ENCODE data around the gene OSCP1. TPM values are rescaled to one million over a fixed set of nuclear protein-coding genes. Genes with fewer than 3 reads are reported as not detected.

The OSCP1 gene
- total RNA-seq, 1 experiment from 2014 or later, result 3.2 TPM

- no peak overlapping the region for H3K14ac ChIP-seq (ENCODE audit: insufficient read depth, low read length)
Observed at GRCh38 chr1:36453051-36453450, 2.8 kb upstream of the OSCP1 start.

More at GRCh38 chr1:36453051-36453450, 2.8 kb upstream of the OSCP1 start:
- Histone ChIP-seq H3K4me1 (ENCODE audit: insufficient read depth, low read length) (no peaks in the 10 kb centered on the region), H3K79me1 (ENCODE audit: insufficient read depth, low read depth, low read length, poor library complexity, severe bottlenecking) (no peaks in the 10 kb centered on the region), H4K5ac (ENCODE audit: insufficient read length, low read depth, low read length) (no peak overlapping the region), H3K9me3 (ENCODE audit: control insufficient read depth, low read depth, low read length) (no peaks in the 10 kb centered on the region), H3K4me2 (ENCODE audit: insufficient read depth, insufficient read length, low read length) (no peak overlapping the region), H2AFZ (ENCODE audit: low read length) (no peak overlapping the region), H2AK5ac (ENCODE audit: insufficient read length, low read length) (no peak overlapping the region), H3K23me2 (ENCODE audit: insufficient read length, low read depth, low read length, poor library complexity, severe bottlenecking) (peaks cover 9% of the 10 kb centered on the region), H2BK15ac (ENCODE audit: low read depth, low read length) (no peak overlapping the region), H3K56ac (ENCODE audit: insufficient read length, low read depth, low read length) (no peak overlapping the region), H3T11ph (ENCODE audit: low read length) (no peak overlapping the region), H3K9ac (ENCODE audit: extremely low read depth, insufficient read length, low read length) (no peak overlapping the region), H3K4ac (ENCODE audit: low read depth, low read length) (no peak overlapping the region), H3K79me2 (ENCODE audit: insufficient read depth, low read length) (no peaks in the 10 kb centered on the region), H3K27me3 (ENCODE audit: insufficient read depth, low read length) (no peaks in the 10 kb centered on the region), H2BK20ac (ENCODE audit: low read depth, low read length, poor library complexity, severe bottlenecking) (no peak overlapping the region), H3K18ac (ENCODE audit: insufficient read length, low read depth, low read length) (no peak overlapping the region), H2BK12ac (ENCODE audit: insufficient read length, low read depth, low read length) (no peak overlapping the region), H3K27ac (ENCODE audit: insufficient read length, low read depth, low read length) (no peak overlapping the region), H2BK5ac (ENCODE audit: insufficient read length, low read length) (no peak overlapping the region), H4K91ac (ENCODE audit: insufficient read length, low read depth, low read length) (no peak overlapping the region), H4K20me1 (ENCODE audit: control insufficient read depth, insufficient read depth, insufficient read length) (no peaks in the 10 kb centered on the region), H2BK120ac (ENCODE audit: low read depth, low read length, poor library complexity, severe bottlenecking) (no peak overlapping the region), H3K23ac (ENCODE audit: insufficient read length, low read depth, low read length) (no peak overlapping the region), H4K8ac (replicated peaks; ENCODE audit: insufficient read length, low read depth, low read length) (no peak overlapping the region)
- H3K4me1 Mint-ChIP-seq, result peaks cover 4 to 11% of the 10 kb centered on the region in 2 experiments
- no CpG with 5 or more reads among the region's 3 CpGs for WGBS (ENCODE audit: extremely low coverage, insufficient read length, low lambda C conversion rate)
- DNase-seq, result no peak
- peaks cover 1% of the 10 kb centered on the region; the same call in 1 of the 2 replicates for H3K27me3 Mint-ChIP-seq (ENCODE audit: low read depth)
- H3K36me3 Mint-ChIP-seq (ENCODE audit: insufficient read depth in 1 of 3, low read depth in 3 of 3), result peaks cover 14 to 34% (median 28%) of the 10 kb centered on the region in 3 experiments; a peak in 6 of 7 replicates
- H3K4me3 Mint-ChIP-seq, result no peak overlapping the region
- no peak for TF ChIP-seq CTCF (conservative IDR thresholded peaks at IDR 0.05)
- H3K9me3 Mint-ChIP-seq, result no peaks in the 10 kb centered on the region; a peak in 1 of 5 replicates
- H3K27ac Mint-ChIP-seq, result no peak overlapping the region
